Aorta (tissue), 5 donors: ENCODE data around the gene KCNJ1. TPM values are rescaled to one million over a fixed set of nuclear protein-coding genes. Genes with fewer than 3 reads are reported as not detected.

ENCODE experiments used
- ATAC-seq: fragments of 200-7000 bp; cut with Tn5 transposase; one replicate; pipeline ENCODE4 v1.9.1; 2022; ENCODE audit warnings: moderate library complexity; ENCODE audit not compliant: low FRiP score
- DNase-seq, 2 donors: peaks; one replicate each; pipeline ENCODE4 v3.0.0-alpha.2; 2020
- H3K27ac ChIP-seq, 2 donors: one replicate each; pipeline ENCODE4 v1.5.1; 2013; ENCODE audit warnings: low read length in 2 of 2, mild to moderate bottlenecking in 2 of 2, moderate library complexity in 2 of 2, control low read depth in 1 of 2, inconsistent platforms in 1 of 2, low read depth in 1 of 2
- H3K27me3 ChIP-seq, 2 donors: one replicate each; pipeline ENCODE4 v1.6.1; 2013; ENCODE audit warnings: control low read depth in 1 of 2, low read length in 1 of 2, mild to moderate bottlenecking in 1 of 2, moderate library complexity in 1 of 2; ENCODE audit not compliant: insufficient read depth in 2 of 2, control insufficient read depth in 1 of 2
- H3K36me3 ChIP-seq, 2 donors: one replicate each; pipeline ENCODE4 v1.6.1; 2013; ENCODE audit warnings: control low read depth in 1 of 2, low read length in 1 of 2, mild to moderate bottlenecking in 1 of 2; ENCODE audit not compliant: insufficient read depth in 2 of 2, control insufficient read depth in 1 of 2
- H3K4me1 ChIP-seq, 2 donors: one replicate each; pipeline ENCODE4 v1.6.1; 2013; ENCODE audit warnings: low read length in 2 of 2, control low read depth in 1 of 2, mild to moderate bottlenecking in 1 of 2, moderate library complexity in 1 of 2; ENCODE audit not compliant: insufficient read depth in 2 of 2, control insufficient read depth in 1 of 2
- H3K4me3 ChIP-seq, 2 donors: one replicate each; pipeline ENCODE4 v1.5.1; 2013; ENCODE audit warnings: low read length in 2 of 2, control low read depth in 1 of 2, mild to moderate bottlenecking in 1 of 2
- H3K9me3 ChIP-seq: one replicate; pipeline ENCODE4 v1.6.1; 2013; ENCODE audit warnings: mild to moderate bottlenecking, low read length; ENCODE audit not compliant: control insufficient read depth
- WGBS, 2 donors: extraction: QIAGEN DNeasy Blood & Tissue Kit; methylation state at CpG; one replicate each; pipeline ENCODE4 v1.1.7; 2013; 5-methylcytosine and 5-hydroxymethylcytosine counted together
- intact Hi-C, 2 donors: fragments of 100-400 bp; cut with DNase I; formaldehyde crosslinking; loops; one replicate each; pipeline versions ENCODE4 v1.14.2 to v1.15.0; 2022
- long read RNA-seq, 2 donors: library from polyadenylated mRNA; unstranded; transcript quantifications; one replicate each; pipeline ENCODE4 v2.0.0, GENCODE V29; 2020 to 2021
- polyA plus RNA-seq, 2 donors: library from polyadenylated mRNA; stranded (reverse); fragments of 200-250 nt; gene quantifications; one replicate each; pipeline ENCODE4 v1.2.3, GENCODE V29; 2013
- total RNA-seq, 2 donors: library from RNA; stranded (reverse); fragmentation: NEBNext Ultra II Directional; extraction: Animal tissue kit (Norgen Biotek cat#: 25700); gene quantifications; one replicate each; pipeline ENCODE4 v1.2.1, GENCODE V29; 2021
- donor health status: healthy with polysubstance abuse.
- donor health status: Bipolar disorder and iron deficiency.
- donor health status: DM: no; HTN: no; CAD: no.
- donor health status: DM: no; HTN: no; CAD: no.
- donor health status: DM: yes; HTN: yes; CAD: no.

KCNJ1 gene
- under 1 TPM; 0.19 to 0.24 TPM for total RNA-seq
- polyA plus RNA-seq: not detected
- long read RNA-seq, donor 1, partial matches to known transcripts: 0 of 2 reads
- long read RNA-seq, donor 1, other reads (novel, unspliced or antisense): 2 of 2 reads
- long read RNA-seq, donor 2, partial matches to known transcripts: 0 of 2 reads
- long read RNA-seq, donor 2, other reads (novel, unspliced or antisense): 2 of 2 reads

DNA sequence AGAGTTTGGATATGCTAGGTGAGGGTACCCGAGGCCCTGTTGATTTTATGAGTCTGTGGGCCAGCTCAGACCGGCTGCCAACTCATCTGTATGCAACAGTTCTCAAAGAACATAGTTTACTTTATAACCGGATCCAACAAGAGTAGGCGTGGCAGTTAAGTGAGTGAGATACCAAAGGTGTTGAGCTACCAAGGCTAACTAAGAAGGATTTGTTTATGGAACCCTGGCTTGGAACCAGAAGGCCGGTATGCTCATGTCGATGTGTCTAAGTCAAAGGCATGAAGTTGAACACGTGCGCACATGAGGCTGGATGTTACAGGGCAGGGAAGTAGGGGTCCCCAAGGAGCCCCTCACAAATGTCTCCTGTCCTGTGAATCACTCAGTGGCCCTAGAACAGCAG, at the start of gene KCNJ1:
Gene KCNJ1, minus strand, starts transcription at position 20 of the 400 bp plus-strand sequence. CDS start 27,053 bp downstream, outside the sequence.
- no peak for ATAC-seq

DNA sequence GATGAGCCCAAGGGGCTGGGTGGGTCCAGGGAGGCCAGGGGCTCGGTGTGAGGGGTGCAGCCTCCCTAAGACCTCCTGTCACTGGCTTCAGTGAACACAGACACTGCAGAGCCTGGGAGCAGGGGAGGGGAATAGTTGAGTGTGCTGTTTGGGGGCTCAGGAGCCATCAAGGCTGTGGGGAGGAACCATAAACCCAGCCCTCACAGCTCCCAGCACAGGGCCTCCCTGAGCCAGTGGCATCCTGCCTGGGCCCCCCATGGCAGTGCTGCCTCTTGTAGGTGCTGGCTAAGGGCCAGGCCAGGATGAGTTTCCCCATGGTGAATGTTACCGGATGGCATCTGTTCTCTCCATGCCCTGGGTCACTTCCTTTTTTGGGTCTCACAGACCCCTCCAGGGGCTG, 49.6 kb upstream of the KCNJ1 start:
- Histone ChIP-seq H3K4me1 (no peaks in the 10 kb centered on the region), H3K4me3 (no peak overlapping the region), H3K36me3 (no peaks in the 10 kb centered on the region), H3K27me3 (no peaks in the 10 kb centered on the region), H3K27ac (no peak overlapping the region), H3K9me3 (no peaks in the 10 kb centered on the region)
- 95 to 99% methylated on average over 2 of the region's 2 CpGs for WGBS, 2 donors
- intact Hi-C loops: no loop called here
- ATAC-seq (no peak), DNase-seq (peak; percentile 21 to 53)

More for the DNA sequence above, at the start of gene KCNJ1:
- Histone ChIP-seq H3K27ac (no peak within 1 kb of the TSS), H3K36me3 (no peaks in the 10 kb centered on the region), H3K4me3 (no peak within 1 kb of the TSS), H3K9me3 (no peaks in the 10 kb centered on the region), H3K4me1 (no peaks in the 10 kb centered on the region), H3K27me3 (no peaks in the 10 kb centered on the region)
- 87 to 88% methylated on average over 8 of the region's 8 CpGs for WGBS, 2 donors
- DNase-seq: no peak
- intact Hi-C loops: no loop called here

DNA sequence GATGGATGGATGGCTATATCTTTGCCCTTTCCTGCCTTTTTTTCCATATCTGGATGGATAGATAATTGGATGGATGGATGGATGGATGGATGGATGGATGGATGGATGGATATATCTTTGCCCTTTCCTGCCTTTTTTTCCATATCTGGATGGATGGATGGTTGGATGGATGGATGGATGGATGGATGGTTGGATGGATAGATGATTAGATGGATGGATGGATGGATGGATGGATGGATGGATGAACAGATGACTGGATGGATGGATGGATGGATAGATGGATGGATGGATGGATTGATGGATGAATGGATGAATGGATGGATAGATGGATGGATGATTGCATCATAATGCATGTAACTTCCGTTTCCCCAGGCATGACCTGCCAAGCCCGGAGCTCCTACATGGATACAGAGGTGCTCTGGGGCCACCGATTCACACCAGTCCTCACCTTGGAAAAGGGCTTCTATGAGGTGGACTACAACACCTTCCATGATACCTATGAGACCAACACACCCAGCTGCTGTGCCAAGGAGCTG, 49.0 kb upstream of the KCNJ1 start:
- WGBS, 2 donors: 85% methylated on average over 3 of the region's 3 CpGs
- Histone ChIP-seq H3K9me3 (no peaks in the 10 kb centered on the region), H3K4me1 (no peaks in the 10 kb centered on the region), H3K27me3 (no peaks in the 10 kb centered on the region), H3K36me3 (no peaks in the 10 kb centered on the region), H3K4me3 (no peak overlapping the region), H3K27ac (no peak overlapping the region)
- intact Hi-C loops: no loop called here
- ATAC-seq (no peak), DNase-seq (peak; percentile 16 to 17)

DNA sequence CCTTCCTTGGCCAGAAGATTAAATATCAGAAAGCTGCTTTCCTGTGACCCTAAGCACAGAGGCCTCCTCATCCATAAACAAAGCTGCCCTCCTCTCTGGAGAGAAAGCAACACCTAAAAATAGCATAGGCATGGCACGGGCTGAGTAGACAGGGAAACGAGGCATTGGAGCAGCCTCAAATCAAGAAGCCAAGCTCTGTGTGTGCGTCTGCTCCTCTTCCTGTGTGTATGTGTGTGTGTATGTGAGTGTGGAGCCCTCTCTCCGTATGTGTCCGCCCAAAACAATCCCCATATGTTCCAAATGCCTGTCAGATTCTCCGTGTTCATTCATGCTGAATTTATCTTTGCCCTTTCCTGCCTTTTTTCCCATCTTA, 48.0 kb upstream of the KCNJ1 start:
- no peaks in the 10 kb centered on the region for H3K27me3 ChIP-seq
- ATAC-seq (no peak), DNase-seq (peak in 1 of 2 donors; percentile 22)
- H3K4me1 ChIP-seq: no peaks in the 10 kb centered on the region
- H3K4me3 ChIP-seq: no peak overlapping the region
- intact Hi-C loops: no loop called here
- WGBS, 2 donors: 15 to 17% methylated on average over 6 of the region's 6 CpGs
- H3K27ac ChIP-seq: no peak overlapping the region
- no peaks in the 10 kb centered on the region for H3K36me3 ChIP-seq
- no peaks in the 10 kb centered on the region for H3K9me3 ChIP-seq

DNA sequence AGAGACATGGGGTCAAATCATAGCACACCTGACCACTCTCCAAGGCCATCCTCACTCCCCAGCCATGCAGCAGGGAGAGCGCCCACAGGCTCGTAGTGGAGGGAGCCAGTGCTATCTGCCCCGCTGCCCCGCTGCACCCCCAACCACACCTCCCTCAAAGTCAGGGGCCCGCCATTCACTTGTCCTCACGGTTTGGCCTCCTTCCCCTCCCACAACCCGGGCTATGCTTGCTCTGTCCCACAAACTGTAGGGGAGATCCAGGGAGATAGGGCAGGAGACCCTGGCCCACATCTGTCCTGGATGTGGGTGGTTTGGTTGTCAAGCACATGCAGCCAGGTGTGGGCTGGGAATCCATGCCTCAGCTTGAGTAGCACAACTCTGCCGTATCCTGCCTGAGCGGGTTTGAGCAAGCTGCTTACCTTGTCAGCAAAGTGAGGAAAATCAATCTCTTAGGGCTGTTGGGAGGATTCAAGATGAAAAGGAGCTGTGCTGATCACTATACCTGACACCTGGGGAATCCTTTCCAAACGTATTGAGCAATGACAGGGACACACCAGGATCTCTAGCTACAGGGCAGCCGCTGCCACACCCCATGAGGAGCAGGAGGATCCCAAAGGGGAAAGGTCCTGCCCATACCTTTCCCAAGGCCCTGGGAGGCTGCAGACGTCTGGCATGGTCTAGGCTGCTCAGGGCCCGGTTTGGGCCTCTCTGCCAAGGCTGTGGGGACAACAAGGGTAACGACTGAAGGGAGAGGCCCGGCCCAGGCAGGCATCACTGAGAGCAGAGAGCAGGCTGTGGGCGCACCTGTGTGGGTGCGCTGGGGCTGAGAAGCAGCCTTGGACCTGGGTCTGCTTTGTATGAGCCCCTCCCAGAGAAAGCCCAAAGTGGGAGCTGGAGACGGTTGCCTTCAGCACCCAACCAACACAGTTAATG, 47.4 kb upstream of the KCNJ1 start:
- no peaks in the 10 kb centered on the region for H3K36me3 ChIP-seq
- H3K27ac ChIP-seq: no peak overlapping the region
- H3K27me3 ChIP-seq: no peaks in the 10 kb centered on the region
- DNase-seq (peak; percentile 39 to 71), ATAC-seq (no peak)
- H3K9me3 ChIP-seq: no peaks in the 10 kb centered on the region
- no peak overlapping the region for H3K4me3 ChIP-seq
- WGBS, 2 donors: 80 to 86% methylated on average over 18 of the region's 18 CpGs
- H3K4me1 ChIP-seq: no peaks in the 10 kb centered on the region
- intact Hi-C loops: no loop called here

DNA sequence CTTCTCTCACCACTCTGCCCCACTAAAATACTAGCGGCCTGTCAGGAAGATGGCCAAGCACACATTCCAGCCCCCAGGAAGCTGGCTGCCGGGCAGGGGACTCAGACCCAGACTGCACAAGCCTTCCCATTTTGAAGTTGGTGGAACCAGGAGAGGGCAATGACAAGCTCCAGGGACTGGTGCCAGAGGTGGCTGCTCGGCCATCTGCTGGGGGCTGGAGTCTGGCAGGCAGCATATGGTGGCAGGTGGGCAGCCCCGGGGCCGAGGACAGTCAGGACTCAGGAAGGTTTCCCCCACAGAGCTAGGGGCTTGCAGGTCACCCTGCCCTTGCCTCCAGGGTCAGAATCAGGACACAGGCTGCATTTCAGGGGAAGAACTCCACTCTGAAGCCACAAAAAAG, 46.7 kb upstream of the KCNJ1 start:
- H3K27ac ChIP-seq: no peak overlapping the region
- no peaks in the 10 kb centered on the region for H3K9me3 ChIP-seq
- DNase-seq (peak in 1 of 2 donors; percentile 57), ATAC-seq (no peak)
- H3K4me1 ChIP-seq: no peaks in the 10 kb centered on the region
- intact Hi-C loops: no loop called here
- H3K4me3 ChIP-seq: no peak overlapping the region
- H3K36me3 ChIP-seq: no peaks in the 10 kb centered on the region
- H3K27me3 ChIP-seq: no peaks in the 10 kb centered on the region
- WGBS, 2 donors: 51 to 56% methylated on average over 5 of the region's 5 CpGs

DNA sequence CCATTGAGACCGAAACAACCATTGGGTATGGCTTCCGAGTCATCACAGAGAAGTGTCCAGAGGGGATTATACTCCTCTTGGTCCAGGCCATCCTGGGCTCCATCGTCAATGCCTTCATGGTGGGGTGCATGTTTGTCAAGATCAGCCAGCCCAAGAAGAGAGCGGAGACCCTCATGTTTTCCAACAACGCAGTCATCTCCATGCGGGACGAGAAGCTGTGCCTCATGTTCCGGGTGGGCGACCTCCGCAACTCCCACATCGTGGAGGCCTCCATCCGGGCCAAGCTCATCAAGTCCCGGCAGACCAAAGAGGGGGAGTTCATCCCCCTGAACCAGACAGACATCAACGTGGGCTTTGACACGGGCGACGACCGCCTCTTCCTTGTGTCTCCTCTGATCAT, 44.6 kb upstream of the KCNJ1 start:
- DNase-seq (no peak), ATAC-seq (no peak)
- intact Hi-C loops: no loop called here
- H3K27me3 ChIP-seq: no peaks in the 10 kb centered on the region
- no peaks in the 10 kb centered on the region for H3K4me1 ChIP-seq
- no peak overlapping the region for H3K27ac ChIP-seq
- WGBS, 2 donors: 96 to 98% methylated on average over 18 of the region's 18 CpGs
- H3K36me3 ChIP-seq: no peaks in the 10 kb centered on the region
- no peaks in the 10 kb centered on the region for H3K9me3 ChIP-seq
- no peak overlapping the region for H3K4me3 ChIP-seq

DNA sequence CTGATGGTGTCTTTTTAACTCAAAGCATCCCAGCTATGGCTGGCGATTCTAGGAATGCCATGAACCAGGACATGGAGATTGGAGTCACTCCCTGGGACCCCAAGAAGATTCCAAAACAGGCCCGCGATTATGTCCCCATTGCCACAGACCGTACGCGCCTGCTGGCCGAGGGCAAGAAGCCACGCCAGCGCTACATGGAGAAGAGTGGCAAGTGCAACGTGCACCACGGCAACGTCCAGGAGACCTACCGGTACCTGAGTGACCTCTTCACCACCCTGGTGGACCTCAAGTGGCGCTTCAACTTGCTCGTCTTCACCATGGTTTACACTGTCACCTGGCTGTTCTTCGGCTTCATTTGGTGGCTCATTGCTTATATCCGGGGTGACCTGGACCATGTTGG, 44.1 kb upstream of the KCNJ1 start:
- Histone ChIP-seq H3K36me3 (no peaks in the 10 kb centered on the region), H3K27me3 (no peaks in the 10 kb centered on the region), H3K9me3 (no peaks in the 10 kb centered on the region), H3K4me3 (no peak overlapping the region), H3K27ac (no peak overlapping the region), H3K4me1 (no peaks in the 10 kb centered on the region)
- peak in 1 of 2 donors; percentile 62 for DNase-seq
- intact Hi-C loops: no loop called here
- ATAC-seq: no peak
- 98 to 100% methylated on average over 17 of the region's 17 CpGs for whole genome bisulfite sequencing, 2 donors
